Neural cell (in vitro differentiated cells): ENCODE results near the gene RFX4. TPM values are rescaled to one million over a fixed set of nuclear protein-coding genes. Genes with fewer than 3 reads are reported as not detected.

Experiments
- H2AFZ ChIP-seq: fragments of 200-600, 300-800 bp; sonication (generic), shearing (Covaris generic); 2 replicates; pipeline ENCODE4 v1.6.0; 2014; ENCODE audit warnings: low read depth, mild to moderate bottlenecking, antibody characterized with exemption, low read length, moderate library complexity
- H3F3A ChIP-seq: fragments of 200-600 bp; shearing (Covaris generic); 2 replicates; pipeline ENCODE4 v1.6.1; 2016; ENCODE audit warnings: mild to moderate bottlenecking, moderate library complexity, mixed read lengths, antibody characterized with exemption, low read length; ENCODE audit not compliant: insufficient read depth, poor library complexity, severe bottlenecking
- H3K27ac ChIP-seq: fragments of 200-600, 300-800 bp; sonication (generic), shearing (Covaris generic); 2 replicates; pipeline ENCODE4 v1.5.1; 2014; ENCODE audit warnings: mild to moderate bottlenecking, low read length, moderate library complexity
- H3K27me3 ChIP-seq: fragments of 300-800, 200-600 bp; sonication (generic), shearing (Covaris generic); 2 replicates; pipeline ENCODE4 v1.6.0; 2014; ENCODE audit warnings: mild to moderate bottlenecking, low read depth, low read length, moderate library complexity; ENCODE audit not compliant: insufficient read depth
- H3K36me3 ChIP-seq: fragments of 300-800, 200-600 bp; sonication (generic), shearing (Covaris generic); 2 replicates; pipeline ENCODE4 v1.5.1; 2014; ENCODE audit warnings: mild to moderate bottlenecking, antibody characterized with exemption, low read length, moderate library complexity; ENCODE audit not compliant: insufficient read depth
- H3K4me2 ChIP-seq: fragments of 300-800, 200-600 bp; sonication (generic), shearing (Covaris generic); 2 replicates; pipeline ENCODE4 v1.6.0; 2014; ENCODE audit warnings: mild to moderate bottlenecking, low read length
- H3K4me3 ChIP-seq: fragments of 300-800, 200-600 bp; sonication (generic), shearing (Covaris generic); 2 replicates; pipeline ENCODE4 v1.5.1; 2014; ENCODE audit warnings: mild to moderate bottlenecking, low read length, moderate library complexity
- H3K79me2 ChIP-seq: fragments of 200-600 bp; shearing (Covaris generic); replicated peaks from 2 replicates; pipeline ENCODE4 v1.6.0; 2014; ENCODE audit warnings: mild to moderate bottlenecking, low read length, moderate library complexity; ENCODE audit not compliant: insufficient read depth
- H3K9ac ChIP-seq: fragments of 300-800, 200-600 bp; sonication (generic), shearing (Covaris generic); 2 replicates; pipeline ENCODE4 v1.6.1; 2016; ENCODE audit warnings: mild to moderate bottlenecking, low read length, mixed read lengths
- H3K9me2 ChIP-seq: fragments of 200-600 bp; shearing (Covaris generic); 2 replicates; pipeline ENCODE4 v1.6.1; 2016; ENCODE audit warnings: mild to moderate bottlenecking, low read length, mixed read lengths; ENCODE audit not compliant: insufficient read depth
- H3K9me3 ChIP-seq: fragments of 200-600, 300-800 bp; sonication (generic), shearing (Covaris generic); 2 replicates; pipeline ENCODE4 v1.6.1; 2016; ENCODE audit warnings: mild to moderate bottlenecking, mixed run types, low read length, moderate library complexity, mixed read lengths
- H4K20me1 ChIP-seq: fragments of 200-600 bp; shearing (Covaris generic); 2 replicates; pipeline ENCODE4 v1.6.1; 2016; ENCODE audit warnings: mild to moderate bottlenecking, mixed run types; ENCODE audit not compliant: insufficient read depth
- EP300 ChIP-seq: fragments of 450-650 bp; conservative IDR thresholded peaks from 2 replicates; pipeline ENCODE4 v1.6.1; 2014; ENCODE audit warnings: antibody characterized with exemption, mild to moderate bottlenecking, moderate library complexity; ENCODE audit not compliant: poor library complexity, severe bottlenecking
- EZH2 ChIP-seq: fragments of 200-600, 300-800 bp; shearing (Covaris generic), sonication (generic); IDR thresholded peaks from 2 replicates; pipeline ENCODE4 v1.6.1; 2014; ENCODE audit warnings: antibody characterized with exemption, low read length, borderline replicate concordance, mild to moderate bottlenecking; ENCODE audit not compliant: insufficient read depth, poor library complexity, severe bottlenecking
- MXI1 ChIP-seq: fragments of 450-650 bp; conservative IDR thresholded peaks from 2 replicates; pipeline ENCODE4 v1.6.1; 2014; ENCODE audit warnings: antibody characterized with exemption, mild to moderate bottlenecking; ENCODE audit not compliant: poor library complexity, severe bottlenecking
- POLR2AphosphoS5 ChIP-seq: IDR thresholded peaks from 2 replicates; pipeline ENCODE4 v1.6.1; 2012
- RAD21 ChIP-seq: fragments of 450-650 bp; conservative IDR thresholded peaks from 2 replicates; pipeline ENCODE4 v1.6.1; 2014; ENCODE audit warnings: antibody characterized with exemption, mild to moderate bottlenecking, moderate library complexity
- REST ChIP-seq: IDR thresholded peaks from 2 replicates; pipeline ENCODE4 v1.6.1; 2012; ENCODE audit warnings: borderline replicate concordance
- SMC3 ChIP-seq: fragments of 450-650 bp; conservative IDR thresholded peaks from 2 replicates; pipeline ENCODE4 v1.6.1; 2014; ENCODE audit warnings: antibody characterized with exemption, mild to moderate bottlenecking, moderate library complexity; ENCODE audit not compliant: poor library complexity
- TAF1 ChIP-seq: IDR thresholded peaks from 2 replicates; pipeline ENCODE4 v1.6.1; 2012; ENCODE audit warnings: low read depth
- polyA plus RNA-seq: library from polyadenylated mRNA; depleted of rRNA; stranded (reverse); fragments of >200 nt; gene quantifications from 2 replicates; pipeline ENCODE4 v1.2.3, GENCODE V29; 2014
- TF ChIP-seq, protein P1 (sequence below): fragments of 450-650 bp; IDR thresholded peaks from 2 replicates; pipeline ENCODE4 v1.5.1; 2014; ENCODE audit warnings: antibody characterized with exemption, mild to moderate bottlenecking, moderate library complexity; ENCODE audit not compliant: poor library complexity, severe bottlenecking

RFX4 gene
- polyA plus RNA-seq, 1 donor from 2014 or later, result 0.22 TPM

GRCh38 chr12:106715582-106715981 lies 132.8 kb downstream of the RFX4 start:
- no peak overlapping the region for H3K9ac ChIP-seq
- TF ChIP-seq EZH2 (no peak), RAD21 (no peak), REST (no peak), MXI1 (no peak), SMC3 (no peak)
- no peak overlapping the region for H3K4me2 ChIP-seq

DNA sequence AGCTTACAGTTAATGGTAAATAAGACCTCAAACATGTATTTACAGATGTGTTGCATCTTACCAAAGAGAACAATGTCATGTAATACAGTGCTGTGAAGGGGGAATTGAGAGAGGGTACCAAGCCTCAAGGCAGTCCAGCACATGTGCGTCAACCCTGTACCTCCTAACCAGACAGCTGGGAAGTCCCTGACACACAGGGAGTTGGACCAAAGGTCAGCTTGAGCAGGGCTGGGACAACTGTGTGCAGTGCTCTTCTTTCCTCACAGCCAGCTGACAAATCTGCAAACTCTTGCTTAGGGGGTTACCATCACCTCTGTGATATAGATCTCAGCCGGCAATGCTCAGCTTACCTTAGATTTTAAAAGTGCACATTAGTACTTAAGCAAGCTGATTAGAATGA lies 134.9 kb downstream of the RFX4 start:
- no peaks in the 10 kb centered on the region for H3K9me3 ChIP-seq
- no peaks in the 10 kb centered on the region for H4K20me1 ChIP-seq
- TF ChIP-seq, protein P1, sequence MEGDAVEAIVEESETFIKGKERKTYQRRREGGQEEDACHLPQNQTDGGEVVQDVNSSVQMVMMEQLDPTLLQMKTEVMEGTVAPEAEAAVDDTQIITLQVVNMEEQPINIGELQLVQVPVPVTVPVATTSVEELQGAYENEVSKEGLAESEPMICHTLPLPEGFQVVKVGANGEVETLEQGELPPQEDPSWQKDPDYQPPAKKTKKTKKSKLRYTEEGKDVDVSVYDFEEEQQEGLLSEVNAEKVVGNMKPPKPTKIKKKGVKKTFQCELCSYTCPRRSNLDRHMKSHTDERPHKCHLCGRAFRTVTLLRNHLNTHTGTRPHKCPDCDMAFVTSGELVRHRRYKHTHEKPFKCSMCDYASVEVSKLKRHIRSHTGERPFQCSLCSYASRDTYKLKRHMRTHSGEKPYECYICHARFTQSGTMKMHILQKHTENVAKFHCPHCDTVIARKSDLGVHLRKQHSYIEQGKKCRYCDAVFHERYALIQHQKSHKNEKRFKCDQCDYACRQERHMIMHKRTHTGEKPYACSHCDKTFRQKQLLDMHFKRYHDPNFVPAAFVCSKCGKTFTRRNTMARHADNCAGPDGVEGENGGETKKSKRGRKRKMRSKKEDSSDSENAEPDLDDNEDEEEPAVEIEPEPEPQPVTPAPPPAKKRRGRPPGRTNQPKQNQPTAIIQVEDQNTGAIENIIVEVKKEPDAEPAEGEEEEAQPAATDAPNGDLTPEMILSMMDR, result no peak
- TF ChIP-seq EZH2, result no peak
- TF ChIP-seq POLR2AphosphoS5, result no peak
- no peak for TF ChIP-seq SMC3
- no peak for TF ChIP-seq EP300
- no peak for TF ChIP-seq TAF1
- TF ChIP-seq REST, result no peak
- TF ChIP-seq MXI1, result no peak
- no peaks in the 10 kb centered on the region for H3K79me2 ChIP-seq
- H3K4me3 ChIP-seq, result no peak overlapping the region
- no peak overlapping the region for H2AFZ ChIP-seq
- no peak overlapping the region for H3K27ac ChIP-seq
- H3K9ac ChIP-seq, result no peak overlapping the region
- H3K4me2 ChIP-seq, result no peak overlapping the region
- H3K36me3 ChIP-seq, result no peaks in the 10 kb centered on the region
- H3K27me3 ChIP-seq, result peaks cover 2% of the 10 kb centered on the region
- no peaks in the 10 kb centered on the region for H3K9me2 ChIP-seq
- H3F3A ChIP-seq, result no peaks in the 10 kb centered on the region

More at GRCh38 chr12:106715582-106715981, 132.8 kb downstream of the RFX4 start:
- Histone ChIP-seq H3F3A (no peaks in the 10 kb centered on the region), H3K4me3 (no peak overlapping the region), H4K20me1 (no peaks in the 10 kb centered on the region), H2AFZ (no peak overlapping the region), H3K79me2 (no peaks in the 10 kb centered on the region), H3K27ac (no peak overlapping the region), H3K9me3 (no peaks in the 10 kb centered on the region), H3K27me3 (no peaks in the 10 kb centered on the region), H3K9me2 (no peaks in the 10 kb centered on the region), H3K36me3 (no peaks in the 10 kb centered on the region)
